DND-41 (cell line): ENCODE results near the gene CTSH.
"Not testable (repeated sequence)": the region's sequence is repeated elsewhere in the genome, so short reads cannot be mapped to it uniquely, and the experiment has no call there.

Source experiments
- ATAC-seq: fragments of 200-7000 bp; cut with Tn5 transposase; 3 replicates; pipeline ENCODE4 v1.9.1; 2021; ENCODE audit warnings: low read depth; ENCODE audit not compliant: insufficient read depth
- DNase-seq: peaks from one replicate; pipeline ENCODE4 v3.0.0-alpha.2; 2020
- H2AFZ ChIP-seq: 2 replicates; pipeline ENCODE4 v1.6.0; 2012; ENCODE audit warnings: low read depth, low read length
- H3K27ac ChIP-seq: 2 replicates; pipeline ENCODE4 v1.5.1; 2012; ENCODE audit warnings: low read length, inconsistent platforms
- H3K27me3 ChIP-seq: fragments of 200-600 bp; sonication (generic); 2 replicates; pipeline ENCODE4 v1.6.0; 2012; ENCODE audit warnings: low read length, mild to moderate bottlenecking, inconsistent platforms; ENCODE audit not compliant: insufficient read depth, poor library complexity
- H3K36me3 ChIP-seq: 2 replicates; pipeline ENCODE4 v1.5.1; 2012; ENCODE audit warnings: low read length, inconsistent platforms; ENCODE audit not compliant: insufficient read depth
- H3K4me1 ChIP-seq: 2 replicates; pipeline ENCODE4 v1.5.1; 2012; ENCODE audit warnings: mild to moderate bottlenecking, low read length; ENCODE audit not compliant: insufficient read depth
- H3K4me2 ChIP-seq: 2 replicates; pipeline ENCODE4 v1.6.0; 2012; ENCODE audit warnings: mild to moderate bottlenecking, moderate library complexity, low read length, inconsistent platforms; ENCODE audit not compliant: insufficient read depth
- H3K4me3 ChIP-seq, 2 experiments: fragments of 200-600 bp in 1 of 2; shearing (Covaris generic) in 1 of 2; 2 replicates each; pipeline ENCODE4 v1.5.1; 2012 to 2016; ENCODE audit warnings: inconsistent platforms in 2 of 2, low read length in 2 of 2, mild to moderate bottlenecking in 2 of 2, low read depth in 1 of 2, moderate library complexity in 1 of 2
- H3K79me2 ChIP-seq: 2 replicates; pipeline ENCODE4 v1.6.0; 2012; ENCODE audit warnings: low read length, inconsistent platforms; ENCODE audit not compliant: insufficient read depth
- H3K9ac ChIP-seq: 2 replicates; pipeline ENCODE4 v1.6.0; 2012; ENCODE audit warnings: low read depth, mild to moderate bottlenecking, inconsistent platforms, low read length, moderate library complexity
- H3K9me3 ChIP-seq: 2 replicates; pipeline ENCODE4 v1.5.1; 2012; ENCODE audit warnings: low read length, moderate library complexity, mild to moderate bottlenecking, inconsistent platforms; ENCODE audit not compliant: insufficient read depth, severe bottlenecking
- H4K20me1 ChIP-seq: 2 replicates; pipeline ENCODE4 v1.6.0; 2012; ENCODE audit warnings: low read length; ENCODE audit not compliant: insufficient read depth
- EZH2 ChIP-seq: IDR thresholded peaks from 3 replicates; pipeline ENCODE4 v1.6.1; 2012; ENCODE audit warnings: borderline replicate concordance, low read depth, mild to moderate bottlenecking, moderate library complexity, low read length, inconsistent platforms; ENCODE audit not compliant: severe bottlenecking
- TF ChIP-seq, protein P1 (sequence below): IDR thresholded peaks from 2 replicates; pipeline ENCODE4 v1.5.1; 2012; ENCODE audit warnings: borderline replicate concordance, low read length, moderate library complexity, mild to moderate bottlenecking; ENCODE audit not compliant: poor library complexity, severe bottlenecking; ENCODE audit errors: extremely low read depth

Gene CTSH

GRCh38 chr15:78879517-78880241 lies 65.2 kb downstream of the CTSH start:
- Histone ChIP-seq H2AFZ (no peak overlapping the region), H3K9ac (no peak overlapping the region), H3K4me2 (peak overlapping the region; percentile 33; the same call in 1 of the 2 replicates), H3K4me1 (peaks cover 37% of the 10 kb centered on the region), H4K20me1 (peaks cover 98% of the 10 kb centered on the region), H3K27ac (no peak overlapping the region), H3K79me2 (peaks cover 100% of the 10 kb centered on the region), H3K36me3 (peaks cover 65% of the 10 kb centered on the region), H3K27me3 (no peaks in the 10 kb centered on the region), H3K9me3 (no peaks in the 10 kb centered on the region), H3K4me3 (no peak overlapping the region)
- TF ChIP-seq, protein P1, sequence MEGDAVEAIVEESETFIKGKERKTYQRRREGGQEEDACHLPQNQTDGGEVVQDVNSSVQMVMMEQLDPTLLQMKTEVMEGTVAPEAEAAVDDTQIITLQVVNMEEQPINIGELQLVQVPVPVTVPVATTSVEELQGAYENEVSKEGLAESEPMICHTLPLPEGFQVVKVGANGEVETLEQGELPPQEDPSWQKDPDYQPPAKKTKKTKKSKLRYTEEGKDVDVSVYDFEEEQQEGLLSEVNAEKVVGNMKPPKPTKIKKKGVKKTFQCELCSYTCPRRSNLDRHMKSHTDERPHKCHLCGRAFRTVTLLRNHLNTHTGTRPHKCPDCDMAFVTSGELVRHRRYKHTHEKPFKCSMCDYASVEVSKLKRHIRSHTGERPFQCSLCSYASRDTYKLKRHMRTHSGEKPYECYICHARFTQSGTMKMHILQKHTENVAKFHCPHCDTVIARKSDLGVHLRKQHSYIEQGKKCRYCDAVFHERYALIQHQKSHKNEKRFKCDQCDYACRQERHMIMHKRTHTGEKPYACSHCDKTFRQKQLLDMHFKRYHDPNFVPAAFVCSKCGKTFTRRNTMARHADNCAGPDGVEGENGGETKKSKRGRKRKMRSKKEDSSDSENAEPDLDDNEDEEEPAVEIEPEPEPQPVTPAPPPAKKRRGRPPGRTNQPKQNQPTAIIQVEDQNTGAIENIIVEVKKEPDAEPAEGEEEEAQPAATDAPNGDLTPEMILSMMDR, result no peak
- no peak for TF ChIP-seq EZH2
- no peak for ATAC-seq
- DNase-seq, result no peak

DNA sequence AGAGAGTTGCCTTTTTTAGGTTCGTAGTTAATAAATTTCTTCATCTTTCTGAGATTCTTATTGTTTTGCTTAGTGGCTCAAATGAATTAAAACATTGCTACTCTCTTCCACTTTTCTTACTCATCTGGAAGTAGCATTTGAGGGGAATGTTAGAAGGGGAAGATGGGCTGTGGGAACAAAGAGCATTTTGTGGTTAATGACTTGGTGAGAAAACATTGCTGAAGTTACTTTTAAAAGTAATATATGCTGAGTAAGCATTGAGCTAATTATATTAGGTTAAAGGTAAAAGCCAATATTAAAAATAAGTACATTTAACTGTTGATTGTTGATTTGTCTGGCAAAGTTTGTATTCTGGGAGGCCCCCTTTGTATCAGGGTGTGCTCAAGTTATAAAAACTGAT lies 66.5 kb downstream of the CTSH start:
- no peak overlapping the region; a peak in 1 of 4 replicates for H3K4me3 ChIP-seq
- DNase-seq (no peak), ATAC-seq (no peak)
- peaks cover 53% of the 10 kb centered on the region for H3K36me3 ChIP-seq
- peaks cover 99% of the 10 kb centered on the region for H3K79me2 ChIP-seq
- peaks cover 44% of the 10 kb centered on the region for H3K4me1 ChIP-seq
- no peaks in the 10 kb centered on the region for H3K27me3 ChIP-seq
- no peak overlapping the region for H2AFZ ChIP-seq
- H4K20me1 ChIP-seq, result peaks cover 97% of the 10 kb centered on the region
- TF ChIP-seq, protein P1, result no peak
- no peak for TF ChIP-seq EZH2
- H3K27ac ChIP-seq, result no peak overlapping the region
- H3K4me2 ChIP-seq, result peak overlapping the region; percentile 81; the same call in 1 of the 2 replicates
- H3K9me3 ChIP-seq, result no peaks in the 10 kb centered on the region
- no peak overlapping the region for H3K9ac ChIP-seq

DNA sequence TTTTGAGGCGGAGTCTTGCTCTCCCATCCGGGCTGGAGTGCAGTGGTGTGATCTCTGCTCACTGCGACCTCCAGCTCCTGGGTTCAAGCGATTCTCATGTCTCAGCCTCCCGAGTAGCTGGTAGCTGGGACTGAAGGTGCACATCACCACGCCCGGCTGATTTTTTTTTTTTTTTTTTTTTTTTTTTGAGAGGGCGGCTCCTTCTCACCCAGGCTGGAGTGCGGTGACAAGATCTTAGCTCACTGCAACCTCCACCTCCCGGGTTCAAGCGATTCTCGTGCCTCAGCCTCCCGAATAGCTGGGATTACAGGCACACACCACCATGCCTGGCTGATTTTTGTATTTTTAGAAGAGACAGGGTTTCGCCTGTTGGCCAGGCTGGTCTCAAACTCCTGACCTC lies 67.9 kb downstream of the CTSH start:
- H3K79me2 ChIP-seq, result peaks cover 91% of the 10 kb centered on the region
- DNase-seq, H2AFZ ChIP-seq, H3K9me3 ChIP-seq, ATAC-seq, H3K9ac ChIP-seq, H3K27me3 ChIP-seq, H3K27ac ChIP-seq: not testable (repeated sequence)
- H3K36me3 ChIP-seq, result peaks cover 42% of the 10 kb centered on the region
- peaks cover 49% of the 10 kb centered on the region for H3K4me1 ChIP-seq
- peak overlapping the region in 1 of 2 experiments; percentile 27; a peak in 1 of 4 replicates for H3K4me3 ChIP-seq
- peak overlapping the region; percentile 81 for H3K4me2 ChIP-seq
- H4K20me1 ChIP-seq, result peaks cover 83% of the 10 kb centered on the region

- Histone ChIP-seq H3K4me2 (peak overlapping the region; percentile 81), H2AFZ (no peak overlapping the region), H4K20me1 (peaks cover 67% of the 10 kb centered on the region), H3K79me2 (peaks cover 74% of the 10 kb centered on the region), H3K4me3 (peak overlapping the region; percentile 79 to 86; a peak in 3 of 4 replicates), H3K36me3 (peaks cover 26% of the 10 kb centered on the region), H3K9ac (peak overlapping the region; percentile 100; the same call in 1 of the 2 replicates), H3K27me3 (no peaks in the 10 kb centered on the region), H3K9me3 (no peaks in the 10 kb centered on the region), H3K27ac (no peak overlapping the region), H3K4me1 (peaks cover 50% of the 10 kb centered on the region)
- TF ChIP-seq EZH2, result no peak
- TF ChIP-seq, protein P1, result no peak
- ATAC-seq, result no peak
- no peak for DNase-seq
Measured at GRCh38 chr15:78875107-78875914, 69.5 kb downstream of the CTSH start.
